ENCODE measurements around the gene MILR1. TPM values are rescaled to one million over a fixed set of nuclear protein-coding genes. Genes with fewer than 3 reads are reported as not detected.
"Not testable (repeated sequence)": the region's sequence is repeated elsewhere in the genome, so short reads cannot be mapped to it uniquely, and the experiment has no call there.

The MILR1 gene
- total RNA-seq, 1 donor from 2014 or later, result 0.28 TPM

DNA sequence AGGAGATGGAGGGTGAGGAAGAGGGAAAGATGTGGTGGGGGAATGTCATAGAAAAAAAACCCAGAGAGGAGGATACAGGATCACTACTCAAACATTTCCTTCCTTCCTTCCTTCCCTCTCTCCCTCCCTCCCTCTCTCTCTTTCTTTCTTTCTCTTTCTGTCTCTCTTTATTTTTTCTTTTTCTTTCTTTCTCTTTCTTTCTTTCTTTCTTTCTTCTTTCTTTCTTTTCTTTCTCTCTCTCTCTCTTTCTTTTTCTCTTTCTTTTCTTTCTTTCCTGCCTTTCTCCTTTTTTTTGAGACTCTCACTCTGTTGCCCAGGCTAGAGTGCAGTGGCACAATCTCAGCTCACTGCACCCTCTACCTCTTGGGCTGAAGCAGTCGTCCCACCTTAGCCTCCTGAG lies 17.9 kb downstream of the MILR1 start:
- DNase-seq; intact Hi-C loops (cut with micrococcal nuclease); H3K36me3 Mint-ChIP-seq (ENCODE audit: low read depth); H3K4me1 Mint-ChIP-seq; H3K9me3 Mint-ChIP-seq; H3K27me3 Mint-ChIP-seq; H3K4me3 Mint-ChIP-seq; H3K27ac Mint-ChIP-seq: not testable (repeated sequence)

DNA sequence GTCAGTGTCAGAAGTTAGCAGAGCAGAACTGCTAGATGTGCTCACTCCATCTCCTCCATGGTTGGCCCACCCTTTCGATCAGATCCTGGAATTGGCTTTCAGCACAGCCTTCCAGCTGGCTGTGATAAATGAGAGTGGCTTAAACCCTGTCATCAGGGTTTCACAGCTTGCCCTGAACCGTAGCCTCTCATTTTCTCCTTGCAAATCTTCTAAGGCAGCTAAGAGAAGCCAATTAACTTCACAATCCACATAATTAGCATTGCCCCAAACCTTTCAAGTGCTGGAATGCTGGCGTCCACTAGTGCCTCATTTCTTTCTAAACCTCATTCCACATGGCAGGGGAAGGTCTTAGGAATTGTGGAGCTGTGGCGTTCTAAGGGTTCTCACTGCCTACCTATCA lies 21.7 kb downstream of the MILR1 start:
- no peak for DNase-seq
- H3K4me3 Mint-ChIP-seq, result no peak overlapping the region
- H3K27ac Mint-ChIP-seq, result no peak overlapping the region
- intact Hi-C loops (cut with micrococcal nuclease), result no loop called here
- peaks cover 2% of the 10 kb centered on the region for H3K4me1 Mint-ChIP-seq
- no peaks in the 10 kb centered on the region for H3K9me3 Mint-ChIP-seq
- H3K36me3 Mint-ChIP-seq (ENCODE audit: low read depth), result no peaks in the 10 kb centered on the region
- H3K27me3 Mint-ChIP-seq, result peaks cover 2% of the 10 kb centered on the region

DNA sequence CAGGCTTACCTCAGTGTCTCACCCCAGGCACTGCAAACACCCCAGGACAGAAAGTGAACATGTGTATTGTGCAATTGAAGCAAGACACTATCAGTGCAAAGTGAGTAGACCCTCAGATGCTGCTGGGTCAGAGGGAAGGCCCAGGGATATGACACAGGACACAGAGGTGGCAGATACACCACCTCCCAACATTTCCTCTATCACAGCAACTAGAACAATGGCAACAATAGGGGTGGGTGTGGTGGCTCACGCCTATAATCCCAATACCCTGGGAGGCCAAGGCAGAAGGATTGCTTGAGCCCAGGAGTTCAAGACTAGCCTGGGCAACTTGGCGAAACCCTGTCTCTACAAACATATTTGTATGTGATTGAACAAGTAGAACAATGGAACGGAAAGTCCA lies 22.5 kb downstream of the MILR1 start:
- peaks cover 2% of the 10 kb centered on the region for H3K4me1 Mint-ChIP-seq
- no peaks in the 10 kb centered on the region for H3K27me3 Mint-ChIP-seq
- intact Hi-C loops (cut with micrococcal nuclease), result no loop called here
- DNase-seq, result no peak
- H3K36me3 Mint-ChIP-seq (ENCODE audit: low read depth), result no peaks in the 10 kb centered on the region
- no peaks in the 10 kb centered on the region for H3K9me3 Mint-ChIP-seq
- H3K27ac Mint-ChIP-seq, result no peak overlapping the region
- no peak overlapping the region for H3K4me3 Mint-ChIP-seq

DNA sequence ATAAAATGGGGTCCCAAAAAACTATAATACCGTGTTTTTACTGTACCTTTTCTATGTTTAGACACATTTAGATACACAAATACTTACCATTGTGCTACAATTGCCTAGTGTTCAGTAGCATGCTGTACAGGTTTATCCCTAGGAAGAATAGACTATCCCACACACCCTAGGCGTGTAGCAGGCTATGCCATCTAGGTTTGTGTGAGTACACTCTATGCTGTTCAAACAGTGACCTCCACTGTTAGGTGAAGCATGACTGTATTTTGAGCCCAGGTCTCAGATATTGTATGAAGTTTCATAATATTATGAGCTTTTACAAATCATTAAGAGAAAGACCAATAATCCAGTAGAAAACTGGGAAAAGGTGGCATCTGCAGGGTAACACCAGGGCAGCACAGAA lies 23.6 kb downstream of the MILR1 start:
- H3K9me3 Mint-ChIP-seq, result no peaks in the 10 kb centered on the region
- H3K4me1 Mint-ChIP-seq, result no peaks in the 10 kb centered on the region
- intact Hi-C loops (cut with micrococcal nuclease), result no loop called here
- H3K4me3 Mint-ChIP-seq, result no peak overlapping the region
- DNase-seq, result no peak
- no peaks in the 10 kb centered on the region for H3K27me3 Mint-ChIP-seq
- peaks cover 6% of the 10 kb centered on the region for H3K36me3 Mint-ChIP-seq (ENCODE audit: low read depth)
- H3K27ac Mint-ChIP-seq, result no peak overlapping the region

DNA sequence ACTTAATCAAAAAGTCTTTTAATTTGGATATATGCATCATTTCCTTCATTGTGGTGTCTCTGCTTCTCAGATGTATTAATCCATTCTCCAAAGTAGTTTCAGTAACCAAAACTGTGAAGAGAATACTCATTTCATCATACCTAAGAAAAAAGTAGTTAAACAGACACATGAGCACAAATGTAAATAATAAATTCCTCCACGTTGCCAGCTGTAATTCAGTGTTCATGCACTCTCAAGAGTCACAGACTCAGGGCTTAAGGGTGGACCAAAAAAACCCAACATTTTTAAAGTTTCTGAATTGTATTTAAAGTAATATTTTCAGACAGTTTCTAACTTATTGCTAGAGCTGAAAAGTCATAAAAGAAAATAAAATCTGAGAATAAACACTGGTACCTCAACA lies 28.9 kb downstream of the MILR1 start:
- intact Hi-C loops (cut with micrococcal nuclease), result no loop called here
- no peaks in the 10 kb centered on the region for H3K4me1 Mint-ChIP-seq
- H3K27me3 Mint-ChIP-seq, result no peaks in the 10 kb centered on the region

GRCh38 chr17:64480951-64481350 lies 32.0 kb downstream of the MILR1 start:
- intact Hi-C loops (cut with micrococcal nuclease), result no loop called here
- no peaks in the 10 kb centered on the region for H3K27me3 Mint-ChIP-seq
- no peaks in the 10 kb centered on the region for H3K9me3 Mint-ChIP-seq
- H3K27ac Mint-ChIP-seq, result no peak overlapping the region
- no peak for DNase-seq
- peaks cover 40% of the 10 kb centered on the region for H3K36me3 Mint-ChIP-seq (ENCODE audit: low read depth)
- peaks cover 10% of the 10 kb centered on the region for H3K4me1 Mint-ChIP-seq
- no peak overlapping the region for H3K4me3 Mint-ChIP-seq

More for the DNA sequence above, 28.9 kb downstream of the MILR1 start:
- peaks cover 16% of the 10 kb centered on the region for H3K36me3 Mint-ChIP-seq (ENCODE audit: low read depth)
- H3K9me3 Mint-ChIP-seq, result no peaks in the 10 kb centered on the region
- DNase-seq, result no peak
- H3K27ac Mint-ChIP-seq, result no peak overlapping the region
- no peak overlapping the region for H3K4me3 Mint-ChIP-seq

DNA sequence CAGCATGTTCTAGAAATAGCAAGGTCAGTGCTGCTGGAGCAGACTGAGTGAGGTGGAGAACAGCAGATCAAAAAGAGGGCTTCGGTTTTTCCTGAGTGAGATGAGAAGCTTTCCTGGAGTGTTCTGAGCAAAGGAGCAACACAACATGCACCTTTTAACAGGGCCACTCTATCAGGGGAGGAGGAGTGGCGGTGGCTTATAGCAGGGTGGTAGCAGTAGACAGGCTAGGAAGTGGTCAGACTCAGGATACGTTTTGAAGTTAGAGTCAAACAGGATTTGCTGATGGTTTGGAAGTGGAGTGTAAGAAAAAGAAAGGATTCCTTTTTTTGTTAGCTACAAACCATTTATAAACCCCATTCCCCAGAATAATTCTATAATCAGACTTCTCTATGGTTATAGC lies 35.5 kb downstream of the MILR1 start:
- peak overlapping the region; percentile 42 for H3K27ac Mint-ChIP-seq
- no peaks in the 10 kb centered on the region for H3K9me3 Mint-ChIP-seq
- no peak for DNase-seq
- peaks cover 43% of the 10 kb centered on the region for H3K36me3 Mint-ChIP-seq (ENCODE audit: low read depth)
- no peaks in the 10 kb centered on the region for H3K27me3 Mint-ChIP-seq
- intact Hi-C loops (cut with micrococcal nuclease), result no loop called here
- H3K4me1 Mint-ChIP-seq, result peaks cover 10% of the 10 kb centered on the region
- no peak overlapping the region for H3K4me3 Mint-ChIP-seq

GRCh38 chr17:64488301-64488700 lies 39.4 kb downstream of the MILR1 start:
- no peak for DNase-seq
- H3K27me3 Mint-ChIP-seq, result no peaks in the 10 kb centered on the region
- no peaks in the 10 kb centered on the region for H3K9me3 Mint-ChIP-seq
- peaks cover 52% of the 10 kb centered on the region for H3K36me3 Mint-ChIP-seq (ENCODE audit: low read depth)
- intact Hi-C loops (cut with micrococcal nuclease), result no loop called here
- H3K4me1 Mint-ChIP-seq, result peaks cover 18% of the 10 kb centered on the region
- no peak overlapping the region for H3K27ac Mint-ChIP-seq
- no peak overlapping the region for H3K4me3 Mint-ChIP-seq

DNA sequence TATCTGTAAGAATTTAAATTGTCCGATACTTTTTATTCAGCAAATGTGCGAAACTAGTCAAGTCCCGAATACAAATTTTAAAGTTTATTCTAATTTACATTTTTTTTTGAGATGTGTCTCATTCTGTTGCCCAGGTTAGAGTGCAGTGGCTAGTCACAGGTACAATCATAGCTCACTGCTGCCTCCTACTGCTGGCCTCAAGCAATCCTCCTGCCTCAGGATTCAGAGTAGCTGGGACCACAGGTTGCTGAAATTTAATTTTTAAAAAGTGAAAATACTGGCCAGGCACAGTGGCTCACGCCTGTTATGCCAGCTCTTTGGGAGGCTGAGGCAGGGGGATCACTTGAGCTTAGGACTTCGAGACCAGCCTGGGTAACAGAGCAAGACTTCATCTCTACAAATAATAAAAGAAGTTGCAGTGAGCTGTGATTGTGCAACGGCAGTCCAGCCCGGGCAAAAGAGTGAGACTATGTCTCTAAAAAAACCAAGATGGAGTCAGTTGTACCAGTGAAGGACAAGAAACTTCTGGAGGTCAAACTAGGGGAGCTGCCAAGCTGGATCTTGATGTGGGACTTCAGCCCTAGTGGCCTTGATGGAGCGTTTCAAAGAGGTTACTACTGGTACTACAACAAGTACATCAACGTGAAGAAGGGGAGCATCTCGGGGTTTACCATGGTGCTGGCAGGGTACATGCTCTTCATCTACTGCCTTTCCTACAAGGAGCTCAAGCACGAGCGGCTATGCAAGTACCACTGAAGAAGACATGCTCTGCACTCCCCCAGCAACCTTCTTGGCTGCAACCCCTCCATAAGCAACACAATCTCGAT lies 42.3 kb downstream of the MILR1 start:
- no peak overlapping the region for H3K4me3 Mint-ChIP-seq
- H3K36me3 Mint-ChIP-seq (ENCODE audit: low read depth), result peaks cover 42% of the 10 kb centered on the region
- H3K27me3 Mint-ChIP-seq, result no peaks in the 10 kb centered on the region
- H3K27ac Mint-ChIP-seq, result no peak overlapping the region
- intact Hi-C loops (cut with micrococcal nuclease), result loop anchor here (1.0 to 5.0 kb wide), 3 partner anchors 71 to 184 kb away; no protein-coding TSS in a partner anchor
- H3K9me3 Mint-ChIP-seq, result no peaks in the 10 kb centered on the region
- DNase-seq, result peak; percentile 90
- peaks cover 25% of the 10 kb centered on the region for H3K4me1 Mint-ChIP-seq

DNA sequence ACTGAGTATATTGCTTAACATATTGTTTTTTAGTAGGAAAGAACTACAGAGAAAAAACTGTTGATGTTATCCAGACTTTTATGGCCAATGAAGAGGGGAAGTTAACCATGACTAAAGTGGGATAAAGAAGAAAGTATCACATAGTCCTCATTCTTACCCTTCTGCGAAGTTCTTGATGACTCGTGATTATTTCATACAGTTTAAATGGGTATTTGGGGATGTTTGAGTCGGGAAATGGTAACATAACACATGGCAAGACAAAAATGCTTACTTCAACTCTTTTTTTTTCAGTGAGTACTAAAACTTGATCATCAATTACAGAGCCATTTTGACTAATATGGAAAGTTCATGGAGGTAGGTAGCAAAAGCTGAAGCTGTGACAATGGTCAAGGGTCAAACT lies 43.1 kb downstream of the MILR1 start:
- H3K4me1 Mint-ChIP-seq, result peaks cover 25% of the 10 kb centered on the region
- no peak overlapping the region for H3K27ac Mint-ChIP-seq
- no peak overlapping the region for H3K4me3 Mint-ChIP-seq
- no peaks in the 10 kb centered on the region for H3K27me3 Mint-ChIP-seq
- peaks cover 44% of the 10 kb centered on the region for H3K36me3 Mint-ChIP-seq (ENCODE audit: low read depth)
- H3K9me3 Mint-ChIP-seq, result no peaks in the 10 kb centered on the region
- DNase-seq, result no peak
- intact Hi-C loops (cut with micrococcal nuclease), result loop anchor here (1.0 to 5.0 kb wide), 3 partner anchors 72 to 185 kb away; no protein-coding TSS in a partner anchor

- H3K36me3 Mint-ChIP-seq (ENCODE audit: low read depth), result peaks cover 48% of the 10 kb centered on the region
- peaks cover 30% of the 10 kb centered on the region for H3K4me1 Mint-ChIP-seq
- no peak overlapping the region for H3K4me3 Mint-ChIP-seq
- DNase-seq, result peak; percentile 71
- no peak overlapping the region for H3K27ac Mint-ChIP-seq
- intact Hi-C loops (cut with micrococcal nuclease), result loop anchor here (5.0 kb wide), 2 partner anchors 170 to 185 kb away; no protein-coding TSS in a partner anchor
- no peaks in the 10 kb centered on the region for H3K27me3 Mint-ChIP-seq
- no peaks in the 10 kb centered on the region for H3K9me3 Mint-ChIP-seq
Observed at GRCh38 chr17:64492481-64493109, 43.7 kb downstream of the MILR1 start.

DNA sequence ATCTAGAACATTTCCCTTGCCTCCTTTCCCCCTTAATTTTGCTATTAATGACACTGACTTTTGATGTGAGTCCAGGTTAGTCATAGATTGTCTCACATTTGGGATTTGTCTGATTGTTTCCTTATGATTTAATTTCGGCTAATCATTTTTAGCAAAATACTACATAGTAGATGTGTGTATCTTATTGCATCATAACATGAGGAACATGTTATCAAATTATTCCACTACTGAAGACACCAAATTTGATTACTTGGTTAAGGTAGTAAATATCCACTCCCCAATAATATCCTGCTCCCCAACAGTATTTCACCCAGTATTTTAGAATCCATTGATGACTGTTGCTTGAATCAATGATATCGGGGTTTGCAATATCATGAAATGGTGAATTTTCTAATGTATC lies 45.2 kb downstream of the MILR1 start:
- DNase-seq, result no peak
- Mint-ChIP-seq H3K27ac (no peak overlapping the region), H3K4me1 (peaks cover 43% of the 10 kb centered on the region), H3K27me3 (no peaks in the 10 kb centered on the region), H3K4me3 (peak overlapping the region; percentile 74), H3K9me3 (no peaks in the 10 kb centered on the region), H3K36me3 (ENCODE audit: low read depth) (peaks cover 52% of the 10 kb centered on the region)
- intact Hi-C loops (cut with micrococcal nuclease), result loop anchor here (5.0 kb wide), 2 partner anchors 172 to 187 kb away; no protein-coding TSS in a partner anchor

DNA sequence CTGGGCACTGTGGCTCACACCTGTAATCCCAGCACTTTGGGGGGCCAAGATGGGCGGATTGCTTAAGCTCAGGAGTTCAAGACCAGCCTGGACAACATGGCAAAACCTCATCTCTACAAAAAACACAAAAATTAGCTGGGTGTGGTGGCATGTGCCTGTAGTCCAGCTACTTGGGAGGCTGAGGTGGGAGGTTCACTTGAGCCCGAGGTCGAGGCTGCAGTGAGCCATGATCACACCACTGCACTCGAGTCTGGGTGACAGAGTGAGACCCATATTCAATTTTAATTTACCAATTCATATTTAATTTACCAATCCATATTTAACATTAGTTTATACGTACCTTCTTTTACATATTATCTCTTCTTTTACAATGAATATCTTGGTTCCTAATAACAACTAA lies 46.4 kb downstream of the MILR1 start:
- H3K4me1 Mint-ChIP-seq, result peaks cover 51% of the 10 kb centered on the region
- H3K4me3 Mint-ChIP-seq, result peak overlapping the region; percentile 96
- H3K9me3 Mint-ChIP-seq; H3K27me3 Mint-ChIP-seq; intact Hi-C loops (cut with micrococcal nuclease); H3K27ac Mint-ChIP-seq; DNase-seq: not testable (repeated sequence)
- H3K36me3 Mint-ChIP-seq (ENCODE audit: low read depth), result peaks cover 57% of the 10 kb centered on the region

DNA sequence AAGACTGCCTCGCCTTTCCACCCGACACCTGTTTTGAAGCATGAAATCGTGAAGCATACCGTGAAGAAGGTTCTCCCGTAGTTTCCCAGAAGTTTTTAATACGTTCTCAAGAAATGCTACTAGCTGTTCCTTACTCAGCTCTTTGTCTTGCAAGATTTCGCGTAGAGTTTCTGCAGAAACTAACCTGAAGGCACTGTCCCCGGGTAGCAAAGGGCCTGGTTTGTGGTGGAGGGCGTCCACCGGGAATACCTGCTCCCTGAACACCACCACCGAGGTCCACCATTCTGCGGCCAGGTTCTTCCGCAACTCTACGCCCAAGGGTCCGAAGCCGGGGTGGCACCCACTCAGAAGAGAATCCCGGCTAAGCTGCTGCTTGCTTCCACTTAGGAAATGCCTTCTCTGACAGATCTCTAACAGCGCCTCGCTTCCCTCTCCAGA lies 47.5 kb downstream of the MILR1 start:
- Mint-ChIP-seq H3K36me3 (ENCODE audit: low read depth) (peaks cover 62% of the 10 kb centered on the region), H3K4me3 (peak overlapping the region; percentile 96), H3K4me1 (peaks cover 60% of the 10 kb centered on the region), H3K27me3 (no peaks in the 10 kb centered on the region), H3K9me3 (no peaks in the 10 kb centered on the region), H3K27ac (peak overlapping the region; percentile 97)
- intact Hi-C loops (cut with micrococcal nuclease), result no loop called here
- DNase-seq, result no peak

Measured in activated CD4-positive, alpha-beta T cell treated with anti-CD3 and anti-CD28 coated beads, Interleukin-2, amount 10 ng/mL, durations not matched to agents 24 days and 14 days (primary cell).